ENCODE measurements around the gene HOXB9. TPM values are rescaled to one million over a fixed set of nuclear protein-coding genes. Genes with fewer than 3 reads are reported as not detected.

The HOXB9 gene
- total and polyA plus RNA-seq, 2 of the 13 experiments (the other 11 are each of a cell fraction or from before 2014, with no cell fraction given) = not detected

DNA sequence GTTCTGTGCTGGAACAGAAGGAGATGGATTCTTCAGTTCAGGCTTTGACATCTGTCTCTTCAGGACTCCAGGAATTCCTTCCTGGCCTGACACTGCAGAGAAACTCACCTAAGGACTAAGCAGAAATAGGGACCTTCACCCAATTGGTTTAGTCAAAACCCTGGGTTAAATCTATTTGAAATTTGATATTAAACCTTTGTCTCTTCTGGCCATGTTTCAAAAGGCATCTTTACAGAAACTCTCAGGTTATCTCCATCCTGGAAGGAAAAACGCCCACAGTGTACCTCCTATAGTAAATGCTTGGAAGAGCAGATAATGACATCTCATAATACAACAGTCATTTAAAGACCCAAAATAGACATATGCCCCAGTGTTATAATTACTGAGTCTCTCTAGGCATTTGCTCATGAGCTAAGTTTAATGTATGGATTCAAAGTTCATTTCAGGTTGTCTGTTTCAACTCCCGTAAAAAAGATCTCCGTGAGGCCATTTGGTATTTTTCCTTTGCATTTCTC is 42.4 kb downstream of the HOXB9 start:
- POLR2A ChIA-PET = no interaction called here
- H3K36me3 ChIP-seq (replicated peaks in 1 of 2; ENCODE audit: control insufficient read depth in 1 of 2, insufficient read depth in 2 of 2, low read length in 2 of 2) = no peaks in the 10 kb centered on the region
- CTCF ChIA-PET (ENCODE audit: low intra/inter-chr PET ratio, low total read pairs) = no interaction called here
- peaks cover 33 to 95% of the 10 kb centered on the region in 2 experiments for H3K27me3 ChIP-seq (ENCODE audit: control insufficient read depth in 1 of 2, insufficient read depth in 2 of 2, low read length in 2 of 2)
- H3K4me2 ChIP-seq (ENCODE audit: low read depth, low read length) = no peak overlapping the region
- ATAC-seq (no peak), DNase-seq (ENCODE audit: low spot score) (no peak), FAIRE-seq (no peak)
- H3K9ac ChIP-seq (ENCODE audit: insufficient read depth, low read depth, low read length) = no peak overlapping the region
- no peak overlapping the region for H2AFZ ChIP-seq (ENCODE audit: low read length)
- 4% methylated on average over 3 of the region's 3 CpGs for WGBS (ENCODE audit: low lambda C conversion rate)
- H3K79me2 ChIP-seq (ENCODE audit: insufficient read depth, low read length) = no peaks in the 10 kb centered on the region
- BruUV-seq (replicated peaks) = no TSS peak
- TF ChIP-seq PCBP1 (IDR thresholded peaks at IDR 0.05; ENCODE audit: borderline replicate concordance, low read depth, low read length) = no peak
- no peak for TF ChIP-seq ZNF12 (CRISPR knock-in tag; IDR thresholded peaks at IDR 0.05)
- no peak for TF ChIP-seq ZSCAN31 (CRISPR knock-in tag; IDR thresholded peaks at IDR 0.05; ENCODE audit: low read depth)
- no peak for TF ChIP-seq ZNF709 (CRISPR knock-in tag; IDR thresholded peaks at IDR 0.05)
- TF ChIP-seq ZNF331 (CRISPR knock-in tag; IDR thresholded peaks at IDR 0.05) = no peak
- no peak for TF ChIP-seq ZNF484 (CRISPR knock-in tag; IDR thresholded peaks at IDR 0.05; ENCODE audit: borderline replicate concordance, low read depth)
- no peak for TF ChIP-seq TARDBP (CRISPR knock-in tag; IDR thresholded peaks at IDR 0.05)
- TF ChIP-seq, protein P1, sequence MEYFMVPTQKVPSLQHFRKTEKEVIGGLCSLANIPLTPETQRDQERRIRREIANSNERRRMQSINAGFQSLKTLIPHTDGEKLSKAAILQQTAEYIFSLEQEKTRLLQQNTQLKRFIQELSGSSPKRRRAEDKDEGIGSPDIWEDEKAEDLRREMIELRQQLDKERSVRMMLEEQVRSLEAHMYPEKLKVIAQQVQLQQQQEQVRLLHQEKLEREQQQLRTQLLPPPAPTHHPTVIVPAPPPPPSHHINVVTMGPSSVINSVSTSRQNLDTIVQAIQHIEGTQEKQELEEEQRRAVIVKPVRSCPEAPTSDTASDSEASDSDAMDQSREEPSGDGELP (IDR thresholded peaks at IDR 0.05; ENCODE audit: borderline replicate concordance, low read depth) = no peak
- TF ChIP-seq ZNF563 (CRISPR knock-in tag; IDR thresholded peaks at IDR 0.05) = no peak
- no peak for TF ChIP-seq ZNF562 (CRISPR knock-in tag; IDR thresholded peaks at IDR 0.05; ENCODE audit: borderline replicate concordance)
- no peak for TF ChIP-seq ZNF713 (CRISPR knock-in tag; IDR thresholded peaks at IDR 0.05)
- no peak for TF ChIP-seq ZNF749 (CRISPR knock-in tag; IDR thresholded peaks at IDR 0.05; ENCODE audit: borderline replicate concordance)
- TF ChIP-seq ZNF33B (CRISPR knock-in tag; IDR thresholded peaks at IDR 0.05) = no peak
- intact Hi-C loops (cut with micrococcal nuclease; ENCODE audit: unreplicated experiment) (no loop called here), in situ Hi-C loops (cut with HindIII; ENCODE audit: extremely low pct_ligation_motif_present, low pct_unique_long_range_greater_than_20kb) (no loop called here)
- H3K9me3 ChIP-seq (ENCODE audit: low read length) = no peaks in the 10 kb centered on the region
- peaks cover 7% of the 10 kb centered on the region; the same call in 1 of the 2 replicates for H3K4me1 ChIP-seq (ENCODE audit: insufficient read depth, low read length)
- peaks cover 4% of the 10 kb centered on the region; the same call in 1 of the 2 replicates for H4K20me1 ChIP-seq (ENCODE audit: insufficient read depth, low read length)
- no peak overlapping the region for H3K27ac ChIP-seq (ENCODE audit: extremely low read length, insufficient read depth, low read length)
- no peak overlapping the region for H3K4me3 ChIP-seq (replicated peaks in 1 of 3; ENCODE audit: insufficient read depth in 1 of 3, low read depth in 2 of 3, low read length in 3 of 3)

Measured in HepG2 (cell line).